SK-N-SH (cell line): Measurements from ENCODE around the gene EFCAB8.

Experiments used
- FOXJ3 ChIP-seq: sonication (generic); formaldehyde crosslinking; IDR thresholded peaks from 2 replicates; pipeline ENCODE4 v1.5.1; 2020; ENCODE audit warnings: mild to moderate bottlenecking, missing genetic modification reagents
- RCOR1 ChIP-seq: fragments of 150-350 bp; IDR thresholded peaks from 2 replicates; pipeline ENCODE4 v1.6.1; 2017; ENCODE audit warnings: antibody characterized with exemption, low read length
- RFX5 ChIP-seq: IDR thresholded peaks from 2 replicates; pipeline ENCODE4 v1.6.1; 2012; ENCODE audit warnings: mild to moderate bottlenecking, improper control_type of control experiment, low read length
- SMC3 ChIP-seq: IDR thresholded peaks from 2 replicates; pipeline ENCODE4 v1.6.1; 2012; ENCODE audit warnings: low read depth, low read length, improper control_type of control experiment
- USF1 ChIP-seq: IDR thresholded peaks from 2 replicates; pipeline ENCODE4 v1.4.0; 2012; ENCODE audit warnings: low read depth, borderline replicate concordance
- TF ChIP-seq, protein P1 (sequence below): fragments of 200-600 bp; sonication (generic); IDR thresholded peaks from 2 replicates; pipeline ENCODE4 v1.6.1; 2017; ENCODE audit warnings: antibody characterized with exemption, mild to moderate bottlenecking, moderate library complexity
- TF ChIP-seq, protein P2 (sequence below): IDR thresholded peaks from 2 replicates; pipeline ENCODE4 v1.6.1; 2012; ENCODE audit warnings: mild to moderate bottlenecking, low read depth, low read length, moderate library complexity

DNA sequence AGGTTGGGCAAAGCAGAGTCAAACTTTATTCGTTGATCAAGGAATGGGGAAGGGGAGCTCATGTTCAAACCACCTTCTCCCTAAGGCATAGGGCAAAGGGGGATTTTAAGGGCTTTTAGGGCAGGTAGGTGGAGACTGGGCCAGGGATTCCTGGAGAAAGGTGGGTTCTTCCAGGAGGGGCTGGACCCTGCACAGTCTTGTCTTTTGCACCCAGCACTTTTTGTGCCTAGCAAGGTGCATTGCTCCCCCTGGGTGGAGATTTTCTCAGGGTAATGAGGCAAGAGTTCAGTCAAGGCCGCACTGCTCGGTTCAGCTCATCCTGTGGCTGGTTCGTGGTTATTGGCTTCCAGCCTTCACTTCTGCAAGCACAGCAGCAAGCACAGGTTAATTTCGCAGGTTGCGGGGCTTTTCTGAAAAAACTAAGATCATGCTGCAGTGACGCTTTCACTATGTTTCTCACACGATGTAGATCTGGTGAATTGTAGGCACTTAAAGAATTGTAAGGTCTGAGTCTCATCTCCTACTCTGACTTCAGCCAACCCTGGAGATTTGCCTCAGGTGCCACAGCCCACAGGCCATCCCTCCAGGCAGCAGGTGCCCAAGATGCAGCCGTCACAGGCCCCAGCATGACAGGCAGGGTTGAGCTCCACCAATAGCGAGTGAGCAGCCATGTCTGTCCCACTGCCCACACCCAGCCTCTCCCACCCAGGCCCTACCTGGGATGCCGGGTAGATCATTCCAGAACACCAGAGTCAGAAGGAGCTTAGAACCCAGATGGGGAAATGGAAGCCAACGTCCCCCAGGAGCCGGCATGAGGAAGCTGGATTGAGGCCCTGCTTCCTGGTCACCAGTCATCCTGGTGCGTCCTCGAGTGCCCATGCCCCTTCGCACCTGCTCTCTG lies 108.4 kb downstream of the EFCAB8 start:
- TF ChIP-seq, protein P1, sequence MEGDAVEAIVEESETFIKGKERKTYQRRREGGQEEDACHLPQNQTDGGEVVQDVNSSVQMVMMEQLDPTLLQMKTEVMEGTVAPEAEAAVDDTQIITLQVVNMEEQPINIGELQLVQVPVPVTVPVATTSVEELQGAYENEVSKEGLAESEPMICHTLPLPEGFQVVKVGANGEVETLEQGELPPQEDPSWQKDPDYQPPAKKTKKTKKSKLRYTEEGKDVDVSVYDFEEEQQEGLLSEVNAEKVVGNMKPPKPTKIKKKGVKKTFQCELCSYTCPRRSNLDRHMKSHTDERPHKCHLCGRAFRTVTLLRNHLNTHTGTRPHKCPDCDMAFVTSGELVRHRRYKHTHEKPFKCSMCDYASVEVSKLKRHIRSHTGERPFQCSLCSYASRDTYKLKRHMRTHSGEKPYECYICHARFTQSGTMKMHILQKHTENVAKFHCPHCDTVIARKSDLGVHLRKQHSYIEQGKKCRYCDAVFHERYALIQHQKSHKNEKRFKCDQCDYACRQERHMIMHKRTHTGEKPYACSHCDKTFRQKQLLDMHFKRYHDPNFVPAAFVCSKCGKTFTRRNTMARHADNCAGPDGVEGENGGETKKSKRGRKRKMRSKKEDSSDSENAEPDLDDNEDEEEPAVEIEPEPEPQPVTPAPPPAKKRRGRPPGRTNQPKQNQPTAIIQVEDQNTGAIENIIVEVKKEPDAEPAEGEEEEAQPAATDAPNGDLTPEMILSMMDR: no peak
- no peak for TF ChIP-seq SMC3
- TF ChIP-seq, protein P2, sequence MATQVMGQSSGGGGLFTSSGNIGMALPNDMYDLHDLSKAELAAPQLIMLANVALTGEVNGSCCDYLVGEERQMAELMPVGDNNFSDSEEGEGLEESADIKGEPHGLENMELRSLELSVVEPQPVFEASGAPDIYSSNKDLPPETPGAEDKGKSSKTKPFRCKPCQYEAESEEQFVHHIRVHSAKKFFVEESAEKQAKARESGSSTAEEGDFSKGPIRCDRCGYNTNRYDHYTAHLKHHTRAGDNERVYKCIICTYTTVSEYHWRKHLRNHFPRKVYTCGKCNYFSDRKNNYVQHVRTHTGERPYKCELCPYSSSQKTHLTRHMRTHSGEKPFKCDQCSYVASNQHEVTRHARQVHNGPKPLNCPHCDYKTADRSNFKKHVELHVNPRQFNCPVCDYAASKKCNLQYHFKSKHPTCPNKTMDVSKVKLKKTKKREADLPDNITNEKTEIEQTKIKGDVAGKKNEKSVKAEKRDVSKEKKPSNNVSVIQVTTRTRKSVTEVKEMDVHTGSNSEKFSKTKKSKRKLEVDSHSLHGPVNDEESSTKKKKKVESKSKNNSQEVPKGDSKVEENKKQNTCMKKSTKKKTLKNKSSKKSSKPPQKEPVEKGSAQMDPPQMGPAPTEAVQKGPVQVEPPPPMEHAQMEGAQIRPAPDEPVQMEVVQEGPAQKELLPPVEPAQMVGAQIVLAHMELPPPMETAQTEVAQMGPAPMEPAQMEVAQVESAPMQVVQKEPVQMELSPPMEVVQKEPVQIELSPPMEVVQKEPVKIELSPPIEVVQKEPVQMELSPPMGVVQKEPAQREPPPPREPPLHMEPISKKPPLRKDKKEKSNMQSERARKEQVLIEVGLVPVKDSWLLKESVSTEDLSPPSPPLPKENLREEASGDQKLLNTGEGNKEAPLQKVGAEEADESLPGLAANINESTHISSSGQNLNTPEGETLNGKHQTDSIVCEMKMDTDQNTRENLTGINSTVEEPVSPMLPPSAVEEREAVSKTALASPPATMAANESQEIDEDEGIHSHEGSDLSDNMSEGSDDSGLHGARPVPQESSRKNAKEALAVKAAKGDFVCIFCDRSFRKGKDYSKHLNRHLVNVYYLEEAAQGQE: no peak
- TF ChIP-seq FOXJ3 (CRISPR knock-in tag): no peak
- no peak for TF ChIP-seq USF1
- TF ChIP-seq RFX5: no peak
- TF ChIP-seq RCOR1: no peak
